OCI-LY3 (cell line): ENCODE results near the gene EFS.

Experiments
- CTCF ChIP-seq: fragments of 200-600, 300-600 bp; sonication (generic); IDR thresholded peaks from 2 replicates; pipeline ENCODE4 v1.5.1; 2014; ENCODE audit warnings: antibody characterized with exemption, low read length, low read depth
- EZH2phosphoT487 ChIP-seq: fragments of 200-600 bp; shearing (Covaris generic); IDR thresholded peaks from 2 replicates; pipeline ENCODE4 v1.6.1; 2018; ENCODE audit warnings: antibody characterized with exemption, mixed run types, low read depth

- no peak for TF ChIP-seq EZH2phosphoT487
- no peak for TF ChIP-seq CTCF
Measured at GRCh38 chr14:23362200-23362599, 2.8 kb downstream of the EFS start.
